ENCODE results near the gene AMPH.

The AMPH gene

GRCh38 chr7:38518541-38518940 is 112.6 kb downstream of the AMPH start:
- Histone ChIP-seq H3K4me3 (ENCODE audit: low read depth in 1 of 2, low read length in 1 of 2) (no peak overlapping the region), H3K4me1 (ENCODE audit: control insufficient read depth in 1 of 2, insufficient read depth in 1 of 2, low read depth in 1 of 2, low read length in 1 of 2) (no peaks in the 10 kb centered on the region), H3K27ac (no peak overlapping the region), H3K9me3 (no peaks in the 10 kb centered on the region), H3K36me3 (no peaks in the 10 kb centered on the region), H3K27me3 (no peaks in the 10 kb centered on the region)
- TF ChIP-seq, protein P1, sequence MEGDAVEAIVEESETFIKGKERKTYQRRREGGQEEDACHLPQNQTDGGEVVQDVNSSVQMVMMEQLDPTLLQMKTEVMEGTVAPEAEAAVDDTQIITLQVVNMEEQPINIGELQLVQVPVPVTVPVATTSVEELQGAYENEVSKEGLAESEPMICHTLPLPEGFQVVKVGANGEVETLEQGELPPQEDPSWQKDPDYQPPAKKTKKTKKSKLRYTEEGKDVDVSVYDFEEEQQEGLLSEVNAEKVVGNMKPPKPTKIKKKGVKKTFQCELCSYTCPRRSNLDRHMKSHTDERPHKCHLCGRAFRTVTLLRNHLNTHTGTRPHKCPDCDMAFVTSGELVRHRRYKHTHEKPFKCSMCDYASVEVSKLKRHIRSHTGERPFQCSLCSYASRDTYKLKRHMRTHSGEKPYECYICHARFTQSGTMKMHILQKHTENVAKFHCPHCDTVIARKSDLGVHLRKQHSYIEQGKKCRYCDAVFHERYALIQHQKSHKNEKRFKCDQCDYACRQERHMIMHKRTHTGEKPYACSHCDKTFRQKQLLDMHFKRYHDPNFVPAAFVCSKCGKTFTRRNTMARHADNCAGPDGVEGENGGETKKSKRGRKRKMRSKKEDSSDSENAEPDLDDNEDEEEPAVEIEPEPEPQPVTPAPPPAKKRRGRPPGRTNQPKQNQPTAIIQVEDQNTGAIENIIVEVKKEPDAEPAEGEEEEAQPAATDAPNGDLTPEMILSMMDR (IDR thresholded peaks at IDR 0.05): no peak

DNA sequence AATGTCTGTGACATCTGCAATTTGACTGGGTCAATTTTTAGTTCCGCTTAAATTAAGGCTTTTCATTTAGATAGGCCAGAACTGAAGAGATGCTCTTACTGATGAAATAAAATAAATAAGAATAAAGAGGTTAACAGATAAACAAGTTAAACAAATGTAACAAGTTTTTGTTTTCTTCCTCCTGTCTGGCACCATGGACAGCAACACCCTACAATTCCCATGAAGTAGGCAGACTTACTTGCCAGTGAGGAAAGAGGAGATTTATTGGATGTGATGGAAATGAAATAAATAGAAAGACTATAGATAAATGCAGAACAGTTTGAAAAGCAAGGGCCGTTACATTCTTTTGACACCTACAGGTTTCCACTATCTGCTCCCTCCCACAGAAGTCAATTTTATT is 118.5 kb downstream of the AMPH start:
- no peaks in the 10 kb centered on the region for H3K36me3 ChIP-seq
- TF ChIP-seq, protein P1 (IDR thresholded peaks at IDR 0.05): no peak
- no peak overlapping the region for H3K4me3 ChIP-seq (ENCODE audit: low read depth in 1 of 2, low read length in 1 of 2)
- no peaks in the 10 kb centered on the region for H3K27me3 ChIP-seq
- H3K4me1 ChIP-seq (ENCODE audit: control insufficient read depth in 1 of 2, insufficient read depth in 1 of 2, low read depth in 1 of 2, low read length in 1 of 2): no peaks in the 10 kb centered on the region
- no peak overlapping the region for H3K27ac ChIP-seq
- H3K9me3 ChIP-seq: no peaks in the 10 kb centered on the region

DNA sequence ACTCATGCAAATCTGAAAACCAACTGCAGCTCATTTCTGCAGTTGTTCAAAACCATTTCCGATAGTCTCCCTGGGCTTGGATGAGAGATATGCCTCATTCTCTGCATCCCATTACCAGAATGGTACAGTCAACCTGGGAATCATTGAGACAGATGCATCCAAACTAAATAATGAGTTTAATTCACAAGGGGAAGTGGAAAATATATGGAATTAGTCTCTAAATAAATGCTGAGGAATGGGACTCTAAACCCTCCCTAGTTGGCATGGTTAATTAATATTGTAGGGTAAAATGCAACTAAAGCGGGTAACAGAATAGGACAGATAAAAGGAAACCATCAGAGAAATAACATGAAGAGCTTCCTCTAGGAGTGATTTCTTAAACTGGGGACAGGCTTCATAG is 118.9 kb downstream of the AMPH start:
- Histone ChIP-seq H3K9me3 (no peaks in the 10 kb centered on the region), H3K27ac (no peak overlapping the region), H3K27me3 (no peaks in the 10 kb centered on the region), H3K4me3 (ENCODE audit: low read depth in 1 of 2, low read length in 1 of 2) (no peak overlapping the region), H3K36me3 (no peaks in the 10 kb centered on the region), H3K4me1 (ENCODE audit: control insufficient read depth in 1 of 2, insufficient read depth in 1 of 2, low read depth in 1 of 2, low read length in 1 of 2) (no peaks in the 10 kb centered on the region)
- TF ChIP-seq, protein P1 (IDR thresholded peaks at IDR 0.05): no peak

GRCh38 chr7:38507384-38507783 is 123.8 kb downstream of the AMPH start:
- Histone ChIP-seq H3K4me3 (ENCODE audit: low read depth in 1 of 2, low read length in 1 of 2) (no peak overlapping the region), H3K36me3 (no peaks in the 10 kb centered on the region), H3K27ac (no peak overlapping the region), H3K4me1 (ENCODE audit: control insufficient read depth in 1 of 2, insufficient read depth in 1 of 2, low read depth in 1 of 2, low read length in 1 of 2) (no peaks in the 10 kb centered on the region), H3K27me3 (peaks cover 4% of the 10 kb centered on the region), H3K9me3 (no peaks in the 10 kb centered on the region)
- TF ChIP-seq, protein P1 (IDR thresholded peaks at IDR 0.05): no peak

DNA sequence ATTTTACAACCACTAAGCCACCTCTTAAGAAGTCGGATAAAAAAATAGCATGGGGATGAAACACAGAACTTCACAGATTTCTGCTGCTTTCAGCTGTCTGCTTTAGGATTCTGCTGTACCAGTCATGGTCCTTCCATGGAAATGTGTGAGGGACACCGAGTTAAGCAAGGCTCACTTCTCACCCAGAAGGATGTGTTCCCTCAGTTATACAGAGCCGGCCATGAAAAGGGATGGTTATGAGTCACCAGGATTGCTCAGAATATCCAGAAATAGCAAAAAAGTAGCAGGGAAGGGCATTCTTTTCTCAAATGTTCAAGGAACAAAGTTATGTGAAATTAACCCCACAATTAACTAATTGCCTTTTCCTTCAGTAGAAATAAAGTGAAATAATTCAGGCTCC is 124.4 kb downstream of the AMPH start:
- TF ChIP-seq, protein P1 (IDR thresholded peaks at IDR 0.05): no peak
- Histone ChIP-seq H3K4me3 (ENCODE audit: low read depth in 1 of 2, low read length in 1 of 2) (no peak overlapping the region), H3K27ac (no peak overlapping the region), H3K9me3 (no peaks in the 10 kb centered on the region), H3K27me3 (peaks cover 4% of the 10 kb centered on the region), H3K4me1 (ENCODE audit: control insufficient read depth in 1 of 2, insufficient read depth in 1 of 2, low read depth in 1 of 2, low read length in 1 of 2) (no peaks in the 10 kb centered on the region), H3K36me3 (no peaks in the 10 kb centered on the region)

DNA sequence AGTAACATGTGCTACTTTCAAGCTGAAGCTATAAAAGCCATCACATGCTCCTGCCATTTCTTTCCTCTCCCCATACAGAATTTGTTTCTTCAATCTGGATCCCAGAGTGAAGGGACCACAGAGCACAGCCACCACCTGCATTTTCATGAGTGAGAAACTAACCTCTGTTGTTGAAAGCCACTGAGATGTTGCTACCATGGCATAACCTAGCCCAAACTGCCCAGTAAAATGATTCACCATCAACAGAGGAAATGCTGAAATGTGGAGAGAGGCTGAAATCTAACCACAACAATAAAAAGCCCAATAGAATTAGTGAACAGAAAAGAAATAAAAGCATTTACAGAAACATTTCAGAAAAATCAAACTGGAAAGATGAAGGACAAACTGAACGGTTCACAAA is 125.2 kb downstream of the AMPH start:
- H3K27ac ChIP-seq: no peak overlapping the region
- TF ChIP-seq, protein P1 (IDR thresholded peaks at IDR 0.05): no peak
- no peaks in the 10 kb centered on the region for H3K4me1 ChIP-seq (ENCODE audit: control insufficient read depth in 1 of 2, insufficient read depth in 1 of 2, low read depth in 1 of 2, low read length in 1 of 2)
- H3K36me3 ChIP-seq: no peaks in the 10 kb centered on the region
- no peaks in the 10 kb centered on the region for H3K9me3 ChIP-seq
- H3K27me3 ChIP-seq: peaks cover 4% of the 10 kb centered on the region
- no peak overlapping the region for H3K4me3 ChIP-seq (ENCODE audit: low read depth in 1 of 2, low read length in 1 of 2)

All from neutrophil (primary cell).